HPDE6-E6E7 (cell line): ENCODE data around the gene IL19.
"Not testable (repeated sequence)": the region's sequence is repeated elsewhere in the genome, so short reads cannot be mapped to it uniquely, and the experiment has no call there.

Experiments
- DNase-seq: peaks from one replicate; pipeline ENCODE4 v3.0.0; 2011; ENCODE audit warnings: missing footprints; ENCODE audit errors: extremely low spot score

The IL19 gene

DNA sequence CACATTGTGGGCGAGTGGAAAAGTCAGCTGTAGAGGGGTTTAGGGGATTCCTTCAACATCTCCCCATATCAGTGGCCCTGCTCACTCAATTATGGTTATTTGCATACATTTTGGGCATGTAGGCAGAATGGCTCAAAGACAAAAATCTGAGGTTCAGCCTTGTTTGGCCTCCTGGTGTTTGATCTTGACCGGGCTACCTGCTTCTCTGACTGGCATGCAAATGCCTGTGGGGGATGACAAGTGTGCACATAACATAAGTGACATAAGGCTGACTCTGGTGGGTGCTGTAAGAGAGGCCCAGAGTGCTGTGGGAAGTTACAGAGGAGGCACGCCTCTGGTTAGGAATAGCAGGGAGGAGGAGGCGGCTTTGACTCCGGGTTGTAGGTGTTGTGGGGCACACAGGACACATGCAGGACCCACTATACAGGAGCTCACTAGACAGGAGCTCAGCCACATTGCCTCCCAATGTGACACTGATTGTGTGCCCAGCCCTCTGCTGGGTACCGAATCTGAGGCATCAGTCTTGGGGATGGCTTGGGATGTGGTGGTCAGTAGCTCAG is 29.4 kb upstream of the IL19 start:
- DNase-seq, result no peak

DNA sequence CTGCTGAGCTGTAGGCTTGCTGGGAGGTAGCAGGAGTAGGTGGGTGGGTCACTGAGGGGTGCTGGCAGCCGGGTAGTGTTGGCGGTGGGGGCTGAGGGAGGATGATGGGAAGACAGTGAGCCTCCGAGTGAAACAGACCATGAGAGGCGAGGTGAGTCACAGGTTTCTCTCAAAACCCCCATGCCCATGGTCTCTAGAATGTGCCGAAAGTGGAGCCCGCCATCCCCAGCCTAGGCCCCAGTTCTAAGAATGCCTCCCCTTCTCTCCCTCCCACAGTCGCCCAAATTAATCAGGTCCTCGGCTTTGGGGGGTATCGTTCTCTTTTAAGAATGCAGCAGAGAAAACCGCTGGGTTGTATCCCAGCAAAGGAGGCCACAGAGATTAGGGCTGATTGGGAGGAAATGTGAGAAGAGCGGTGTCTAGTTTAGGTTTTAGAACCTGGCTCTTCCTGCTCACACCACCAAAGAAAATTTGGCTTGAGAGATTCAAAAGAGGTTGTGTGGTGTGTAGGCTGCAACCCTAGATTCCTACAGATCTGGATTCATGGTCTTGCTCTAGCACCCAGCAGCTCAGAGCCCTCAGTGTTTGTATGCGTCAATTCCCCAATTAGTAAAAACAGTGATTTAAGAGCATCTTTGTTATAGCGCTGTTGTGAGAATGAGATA is 27.7 kb upstream of the IL19 start:
- DNase-seq, result no peak

DNA sequence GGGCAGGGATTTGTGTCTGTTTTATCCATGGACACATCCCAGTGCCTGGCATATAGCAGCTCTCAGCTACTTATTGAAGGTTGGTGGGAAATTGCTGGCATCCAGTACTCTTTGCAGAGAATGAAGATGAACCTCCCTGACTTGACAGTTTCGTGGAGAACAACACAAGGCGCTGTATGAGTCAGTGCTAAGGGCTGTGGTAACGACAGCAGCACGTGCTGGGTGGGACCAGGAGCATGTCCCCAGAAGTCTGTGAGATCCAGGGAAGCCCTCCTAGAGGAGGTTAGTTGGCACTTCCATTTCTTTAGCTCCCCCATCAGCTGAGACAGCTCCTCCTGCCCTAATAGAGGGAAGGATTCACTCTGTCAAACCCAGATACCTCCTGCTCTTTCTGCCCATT is 25.9 kb upstream of the IL19 start:
- DNase-seq, result no peak

DNA sequence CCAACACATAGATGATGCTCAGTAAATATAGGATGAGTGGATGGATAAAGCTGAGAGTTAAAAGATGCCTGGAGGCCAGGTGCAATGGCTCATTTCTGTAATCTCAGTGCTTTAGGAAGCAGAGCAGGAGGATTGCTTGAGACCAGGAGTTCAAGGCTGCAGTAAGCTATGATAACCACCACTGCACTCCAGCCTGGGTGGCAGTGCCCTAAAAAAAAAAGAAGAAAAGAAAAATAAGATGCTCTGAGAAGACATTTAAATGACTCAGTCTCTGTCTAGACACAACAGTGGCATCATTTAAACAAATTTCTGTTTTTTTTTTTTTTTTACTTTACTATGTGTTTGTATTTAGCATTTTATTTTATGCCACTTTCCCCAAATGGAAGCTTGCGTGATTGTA is 25.3 kb upstream of the IL19 start:
- no peak for DNase-seq

DNA sequence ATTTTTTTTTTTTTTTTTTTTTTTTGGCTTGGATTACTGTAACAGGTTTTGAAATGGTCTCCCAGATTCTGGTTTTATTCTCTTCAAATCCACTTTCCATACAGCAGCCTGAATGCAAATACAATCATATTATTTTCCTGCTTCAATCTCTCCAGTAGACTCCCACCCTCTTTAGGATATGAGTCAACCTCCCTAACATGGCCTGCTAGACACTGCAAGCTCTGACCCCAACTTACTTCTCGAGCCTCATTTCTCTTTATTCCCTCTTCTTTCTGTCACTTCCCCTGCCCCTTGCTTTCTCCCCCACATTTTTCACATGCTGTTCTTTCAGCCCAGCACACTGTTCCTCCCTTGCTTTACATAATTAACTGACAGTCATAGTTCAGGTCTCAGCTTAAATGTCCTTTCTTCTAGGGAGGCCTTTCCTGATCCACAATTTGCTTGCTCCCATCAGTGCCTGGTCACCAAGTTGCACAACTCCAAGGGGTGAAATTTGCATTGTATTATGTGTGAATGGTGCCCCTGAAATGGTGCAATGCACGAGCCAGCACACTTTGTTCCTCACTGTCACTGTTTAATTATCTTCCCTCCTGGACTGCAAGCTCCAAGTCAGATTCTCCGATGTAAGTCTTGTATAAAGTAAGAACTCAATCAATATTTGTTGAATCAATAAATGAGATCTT is 22.1 kb upstream of the IL19 start:
- no peak for DNase-seq

DNA sequence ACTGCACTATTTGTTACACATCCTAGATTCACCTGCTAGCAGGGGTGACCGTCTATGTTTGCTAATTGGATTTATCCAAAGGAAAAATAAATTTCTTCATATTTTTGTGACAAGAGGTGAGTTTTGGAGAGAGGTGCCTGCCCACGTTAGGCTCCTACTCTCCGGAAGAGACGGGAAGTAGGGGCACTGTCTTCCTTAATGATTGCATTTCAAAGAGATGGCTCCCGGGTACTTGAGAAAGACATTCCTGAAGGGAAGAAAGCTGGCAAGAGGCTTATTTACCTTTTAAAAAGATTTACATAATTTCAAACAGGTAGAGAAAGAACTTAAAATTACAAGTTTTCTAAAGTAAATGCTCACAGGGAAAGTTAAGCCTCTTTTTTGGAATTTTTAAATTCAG is 18.7 kb upstream of the IL19 start:
- DNase-seq, result no peak

DNA sequence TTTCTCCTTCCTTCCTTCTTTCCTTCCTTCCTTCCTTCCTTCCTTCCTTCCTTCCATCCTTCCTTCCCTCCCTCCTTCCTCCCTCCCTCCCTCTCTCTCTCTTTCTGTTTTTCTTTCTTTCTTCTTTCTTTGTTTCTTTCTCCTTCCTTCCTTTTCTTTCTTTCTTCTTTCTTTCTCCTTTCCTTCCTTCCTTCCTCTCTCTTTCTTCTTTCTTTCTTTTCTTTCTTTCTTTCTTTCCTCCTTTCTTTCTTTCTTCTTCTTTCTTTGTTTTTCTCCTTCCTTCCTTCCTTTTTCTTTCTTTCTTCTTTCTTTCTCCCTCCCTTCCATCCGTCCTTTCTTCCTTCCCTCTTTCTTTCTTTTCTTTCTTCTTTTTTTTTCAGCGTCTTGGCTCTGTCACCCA is 18.1 kb upstream of the IL19 start:
- no peak for DNase-seq

DNA sequence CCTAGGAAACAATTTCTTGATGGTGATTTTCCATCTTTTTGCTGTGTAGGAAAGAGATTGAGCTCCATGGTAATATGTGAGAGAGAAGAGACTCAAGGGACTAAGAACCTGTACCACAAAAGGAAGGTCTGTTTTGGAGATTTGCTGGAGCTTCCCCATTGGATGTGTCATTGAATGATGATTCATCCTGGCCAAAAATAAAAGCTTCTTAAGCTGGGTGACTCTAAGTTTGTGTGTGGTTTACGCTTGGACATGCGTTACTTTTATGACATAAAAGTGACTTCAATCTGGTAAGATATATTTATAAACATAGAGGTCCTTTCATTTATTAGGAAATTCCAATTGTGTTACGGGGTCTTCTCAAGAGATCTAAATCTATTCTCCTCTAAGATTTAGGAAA is 17.4 kb upstream of the IL19 start:
- no peak for DNase-seq

DNA sequence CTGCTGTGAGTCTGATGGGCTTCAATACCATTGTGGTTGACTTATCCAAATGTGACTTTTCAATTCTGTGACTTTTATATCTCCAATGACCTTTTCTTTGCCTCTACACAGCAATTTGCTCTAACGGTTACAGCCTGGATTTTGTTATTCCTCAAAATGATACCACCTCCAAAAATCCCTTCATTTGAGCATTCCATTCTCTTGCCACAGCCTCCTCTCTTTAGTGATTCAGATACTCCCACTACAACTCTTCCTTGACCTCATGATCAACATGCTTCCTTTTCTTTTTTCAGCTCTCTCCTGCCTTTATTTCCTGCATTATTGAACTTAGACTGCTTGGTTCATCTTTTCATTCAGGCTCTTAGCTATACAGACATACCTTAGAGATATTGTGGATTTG is 16.6 kb upstream of the IL19 start:
- DNase-seq, result no peak

DNA sequence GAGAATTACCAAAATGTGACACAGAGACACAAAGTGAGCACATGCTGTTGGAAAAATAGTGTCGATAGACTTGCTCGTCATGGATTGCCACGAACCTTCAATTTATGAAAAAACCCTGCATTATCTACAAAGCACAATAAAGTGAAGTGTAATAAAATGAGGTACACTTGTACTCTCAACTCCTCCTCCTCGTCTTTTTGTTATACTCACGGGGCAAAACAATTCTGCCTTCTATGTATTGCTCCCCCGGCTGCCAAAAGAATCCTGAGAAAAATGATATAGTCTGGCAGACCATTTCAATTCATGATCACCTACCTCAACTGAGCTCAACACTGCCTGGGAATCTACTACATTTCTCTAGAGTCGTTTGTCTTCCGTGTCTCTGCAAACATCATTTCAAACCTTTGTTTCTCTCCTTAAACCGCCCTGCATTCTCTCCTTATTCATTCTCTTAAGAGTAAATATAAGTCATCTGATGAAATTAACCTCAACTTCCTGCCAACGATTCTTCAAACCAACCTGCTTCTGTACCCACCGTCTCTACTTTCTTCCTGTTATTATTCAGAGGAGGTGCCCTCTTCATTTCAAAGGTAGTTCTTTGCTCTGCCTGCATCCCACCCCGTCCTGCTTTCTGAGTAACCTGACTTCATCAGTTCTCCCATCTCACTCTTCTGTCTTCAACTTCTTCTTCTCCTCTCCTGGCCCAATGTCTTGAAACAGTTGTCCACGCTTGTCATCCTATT is 12.9 kb upstream of the IL19 start:
- no peak for DNase-seq

DNA sequence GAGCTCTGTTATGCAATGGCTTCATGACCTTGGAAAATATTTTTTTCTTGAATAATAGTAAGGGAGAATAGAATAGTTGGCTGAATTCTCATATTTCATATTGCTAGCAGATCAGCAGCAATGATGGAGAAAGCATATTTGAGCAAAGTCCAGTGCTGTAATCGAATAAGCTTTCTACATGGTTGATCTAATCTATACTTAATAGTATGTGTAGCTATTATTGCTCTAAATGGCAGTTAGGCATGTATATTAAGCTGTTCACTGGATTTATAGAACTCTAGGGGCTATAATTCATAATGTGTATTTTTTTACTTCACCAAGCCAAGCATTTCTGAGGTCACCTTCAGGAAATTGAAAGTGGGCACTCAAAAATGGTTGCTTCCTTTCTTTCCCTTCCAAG is 10.0 kb upstream of the IL19 start:
- no peak for DNase-seq

DNA sequence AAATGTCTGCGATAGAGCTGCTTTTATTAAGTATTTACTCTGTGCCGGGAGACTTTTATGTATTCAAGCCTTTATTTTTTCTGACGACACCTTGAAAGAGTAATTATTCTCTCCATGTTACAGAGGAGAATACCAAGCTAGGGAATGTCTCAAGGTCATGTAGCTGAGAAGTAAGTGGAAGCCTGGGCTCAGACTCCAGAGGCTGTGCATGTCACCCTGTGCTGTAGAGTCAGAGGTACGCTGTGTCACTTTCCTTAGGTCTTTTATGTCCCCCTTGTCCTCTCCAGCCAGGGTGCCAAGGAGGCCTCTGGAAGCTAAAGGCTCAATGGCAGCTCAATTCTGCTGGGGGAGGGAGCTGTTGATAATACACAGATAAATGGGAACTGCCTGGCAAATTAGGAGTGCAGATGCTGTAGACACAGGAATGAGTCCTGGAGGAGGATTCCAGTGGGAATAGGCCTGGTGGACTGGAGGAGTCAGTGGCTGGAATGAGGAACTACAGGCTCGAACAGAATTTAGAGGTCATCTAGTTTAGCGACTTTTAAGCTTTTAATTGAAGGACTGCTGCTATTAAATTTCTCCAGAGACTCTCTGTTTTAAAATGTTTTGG is 9.3 kb upstream of the IL19 start:
- DNase-seq, result no peak

DNA sequence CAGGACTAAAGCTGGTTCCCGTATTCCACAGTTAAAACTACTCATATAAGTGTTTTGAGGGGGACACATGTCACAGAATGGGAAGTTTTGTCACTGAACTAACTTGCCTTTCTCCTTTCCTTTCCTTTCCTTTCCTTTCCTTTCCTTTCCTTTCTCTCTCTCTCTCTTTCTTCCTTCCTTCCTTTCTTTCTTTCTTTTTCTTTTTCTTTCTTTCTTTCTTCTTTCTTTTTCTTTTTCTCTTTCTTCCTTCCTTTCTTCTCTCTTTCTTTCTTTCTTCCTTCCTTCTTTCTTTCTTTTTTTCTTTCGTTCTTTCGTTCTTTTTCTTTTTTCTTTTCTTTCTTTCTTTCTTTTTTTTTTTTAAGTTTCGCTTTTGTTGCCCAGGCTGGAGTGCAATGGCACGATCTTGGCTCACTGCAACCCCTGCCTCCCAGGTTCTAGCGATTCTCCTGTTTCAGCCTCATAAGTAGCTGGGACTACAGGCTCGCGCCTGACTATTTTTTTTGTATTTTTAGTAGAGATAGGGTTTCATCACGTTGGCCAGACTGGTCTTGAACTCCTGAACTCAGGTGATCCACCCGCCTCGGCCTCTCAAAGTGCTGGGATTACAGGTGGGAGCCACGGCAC is 7.7 kb upstream of the IL19 start:
- DNase-seq, result not testable (repeated sequence)

DNA sequence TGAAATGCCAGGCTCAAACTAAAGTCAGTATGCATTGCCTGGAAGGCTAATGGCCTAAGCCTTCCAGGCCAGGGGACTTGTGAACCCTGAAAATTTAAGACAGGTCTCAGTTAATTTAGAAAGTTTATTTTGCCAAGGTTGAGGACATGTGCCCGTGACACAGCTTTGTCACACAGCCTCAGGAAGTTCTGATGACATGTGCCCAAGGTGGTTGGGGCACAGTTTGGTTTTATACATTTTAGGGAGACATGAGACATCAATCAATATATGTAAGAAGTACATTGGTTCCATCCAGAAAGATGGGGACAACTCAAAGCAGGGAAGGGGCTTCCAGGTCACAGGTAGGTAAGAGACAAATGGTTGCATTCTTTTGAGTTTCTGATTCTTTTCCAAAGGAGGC is 4.8 kb upstream of the IL19 start:
- not testable (repeated sequence) for DNase-seq

DNA sequence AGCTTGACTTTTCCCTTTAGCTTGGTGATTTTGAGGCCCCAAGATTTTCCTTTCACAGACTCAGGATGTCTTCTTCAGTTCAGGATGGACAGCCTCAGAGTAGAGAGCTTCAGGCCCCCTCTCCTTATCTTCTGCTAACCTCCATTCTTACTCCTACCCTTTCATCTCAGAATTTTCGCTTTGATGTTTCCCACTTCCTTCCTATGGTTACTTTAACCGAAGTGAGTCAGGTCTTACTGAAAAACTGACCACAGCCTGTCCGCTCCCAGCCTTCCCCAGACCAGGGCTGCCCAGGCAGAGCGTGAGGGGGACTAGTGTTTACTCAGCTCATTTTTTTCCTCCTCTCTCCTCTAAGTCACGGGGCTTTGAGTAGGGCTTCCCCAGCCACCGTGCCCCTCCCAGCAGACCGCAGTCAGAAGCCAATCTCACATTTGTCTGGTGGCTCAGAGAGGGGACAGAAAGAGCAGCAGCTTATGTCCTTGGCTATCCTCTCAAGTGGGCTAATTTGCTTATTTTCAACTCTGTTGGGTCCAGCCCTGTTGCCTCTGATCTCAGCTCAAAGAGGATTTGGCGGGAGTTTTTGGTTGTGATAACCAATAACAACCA is 4.2 kb upstream of the IL19 start:
- DNase-seq, result no peak

DNA sequence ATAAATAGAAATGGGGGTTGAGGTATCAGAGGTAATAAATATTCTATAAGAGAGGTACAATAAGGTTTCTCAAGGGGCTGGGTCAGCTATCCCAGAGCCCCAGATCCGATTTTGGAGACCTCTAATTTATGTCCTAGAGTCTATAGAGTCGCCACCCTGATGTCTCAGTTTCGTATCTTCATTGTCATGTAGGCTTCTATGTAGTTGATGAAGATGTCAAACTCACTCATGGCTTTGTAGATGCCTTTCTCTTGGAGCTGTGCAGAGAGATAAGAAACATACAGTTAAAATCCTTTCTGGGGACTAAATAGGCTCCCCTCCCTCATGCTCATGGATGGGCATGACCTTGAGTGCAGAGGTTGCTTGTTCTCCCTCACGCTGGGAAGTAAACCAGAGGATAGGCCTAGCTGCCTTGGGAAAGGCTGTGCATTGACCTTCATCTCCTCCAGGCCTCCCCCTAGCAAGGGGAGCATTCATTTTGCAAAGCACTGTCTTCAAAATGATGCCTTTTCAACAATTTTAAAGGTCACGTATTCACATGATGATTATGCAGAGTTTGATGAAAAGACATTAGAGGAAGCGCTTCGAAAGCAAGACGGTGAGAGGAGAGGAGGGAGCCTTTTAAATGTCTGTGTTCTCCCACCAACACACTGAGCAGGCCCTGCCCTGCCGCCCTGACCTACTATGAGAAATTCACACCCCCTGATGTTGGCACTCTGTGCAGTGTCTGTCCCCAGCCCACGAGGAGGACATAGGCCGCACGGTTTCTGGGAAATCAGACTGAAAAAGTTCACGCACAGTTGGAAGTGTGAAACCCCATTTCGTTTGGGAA is 1.9 kb upstream of the IL19 start:
- no peak for DNase-seq

DNA sequence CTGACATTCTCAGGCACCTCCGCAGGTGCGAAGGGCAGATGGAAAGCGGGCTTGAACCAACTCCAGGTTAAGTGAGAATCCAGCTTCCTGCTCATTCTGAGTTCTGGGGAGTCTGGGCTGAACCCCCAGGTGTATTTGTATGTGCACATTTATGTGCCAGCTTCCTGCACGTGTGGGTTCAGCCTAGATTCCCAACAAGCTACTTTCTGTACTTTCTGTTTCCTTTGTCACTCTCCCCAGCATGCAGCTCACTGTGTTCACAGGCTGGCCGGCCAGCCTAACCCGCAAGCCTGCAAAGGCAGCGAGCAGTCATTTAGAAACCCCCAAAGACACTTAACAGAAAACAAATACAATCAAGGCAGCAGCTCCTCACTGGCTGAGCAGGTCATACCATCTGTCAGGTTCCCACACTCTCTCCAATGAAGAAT is 1.3 kb upstream of the IL19 start:
- no peak for DNase-seq

DNA sequence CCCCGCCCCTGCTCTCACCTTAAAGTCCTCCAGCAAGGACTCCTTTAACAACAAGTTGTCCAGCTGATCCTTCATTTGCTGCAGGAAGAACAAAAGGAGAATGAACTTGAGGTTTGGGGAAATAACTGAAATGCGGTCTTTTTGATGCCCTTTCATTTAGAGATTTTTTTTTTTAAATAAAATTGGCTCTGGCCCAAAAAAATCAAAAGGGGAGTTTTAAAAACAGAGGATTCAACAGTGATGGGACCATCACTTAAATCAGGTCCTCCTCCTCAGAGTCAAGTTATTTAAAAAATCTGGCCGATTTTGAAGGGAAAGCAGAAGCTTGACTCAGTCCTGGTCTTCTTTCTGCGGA is 742 bp downstream of the IL19 start:
- no peak for DNase-seq

DNA sequence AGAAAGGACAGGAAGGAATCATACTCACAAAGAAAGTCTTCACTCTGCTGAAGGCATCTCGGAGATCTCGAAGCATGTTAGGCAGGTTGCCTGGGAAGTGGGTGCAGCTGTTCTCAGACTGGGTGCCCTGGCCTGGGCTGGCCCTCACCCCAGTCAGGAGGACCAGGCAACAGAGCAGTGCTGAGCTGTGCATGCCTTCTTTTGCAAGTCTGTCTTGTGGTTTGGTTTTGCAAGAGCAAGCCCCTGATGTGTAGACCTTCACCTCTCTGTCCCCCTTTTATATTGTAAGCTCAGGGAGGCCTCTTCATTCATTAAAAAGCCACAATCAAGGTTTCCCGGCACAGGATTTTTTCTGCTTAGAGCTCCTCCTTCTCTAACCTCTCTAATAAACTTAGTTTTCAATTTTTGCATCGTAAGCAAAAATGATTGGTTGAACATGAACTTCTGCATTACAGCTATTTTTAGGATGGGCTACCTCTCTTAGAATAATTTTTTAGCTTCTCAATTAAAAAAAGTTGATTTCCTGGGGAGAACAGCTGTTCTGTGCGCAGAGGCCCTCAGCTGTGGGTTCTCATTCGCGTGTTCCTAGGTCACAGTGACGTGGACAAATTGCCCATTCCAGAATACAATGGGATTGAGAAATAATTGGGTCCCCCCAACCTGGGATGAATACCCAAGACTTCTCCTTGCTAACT is 1.8 kb downstream of the IL19 start, which contains the start of gene IL10:
Gene IL10, minus strand, starts transcription at position 252 of the 695 bp plus-strand sequence. Its CDS starts 59 bp downstream, at position 193.
- no peak for DNase-seq

DNA sequence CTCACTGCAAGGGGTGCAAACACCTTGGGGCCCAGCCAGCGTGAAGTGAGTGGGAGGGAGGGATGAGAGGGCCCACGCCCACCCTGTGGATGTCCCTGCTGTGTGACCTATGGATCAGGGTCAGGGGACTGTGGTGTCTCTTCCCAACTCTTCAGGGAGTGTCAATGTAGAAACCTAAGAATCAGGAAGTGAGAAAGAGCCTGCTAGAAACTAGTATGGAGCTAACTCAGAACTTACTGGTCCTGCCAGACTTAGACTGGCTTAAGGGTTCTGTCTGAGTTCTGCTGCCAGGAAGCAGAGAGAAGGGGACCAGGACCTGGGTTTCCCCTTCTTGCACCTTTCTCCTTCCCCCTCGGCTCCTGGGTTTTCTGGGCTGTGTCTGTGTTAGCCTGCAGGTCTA is 3.5 kb downstream of the IL19 start:
- DNase-seq, result no peak
